ENCODE measurements around the gene DCP1A.

DNA sequence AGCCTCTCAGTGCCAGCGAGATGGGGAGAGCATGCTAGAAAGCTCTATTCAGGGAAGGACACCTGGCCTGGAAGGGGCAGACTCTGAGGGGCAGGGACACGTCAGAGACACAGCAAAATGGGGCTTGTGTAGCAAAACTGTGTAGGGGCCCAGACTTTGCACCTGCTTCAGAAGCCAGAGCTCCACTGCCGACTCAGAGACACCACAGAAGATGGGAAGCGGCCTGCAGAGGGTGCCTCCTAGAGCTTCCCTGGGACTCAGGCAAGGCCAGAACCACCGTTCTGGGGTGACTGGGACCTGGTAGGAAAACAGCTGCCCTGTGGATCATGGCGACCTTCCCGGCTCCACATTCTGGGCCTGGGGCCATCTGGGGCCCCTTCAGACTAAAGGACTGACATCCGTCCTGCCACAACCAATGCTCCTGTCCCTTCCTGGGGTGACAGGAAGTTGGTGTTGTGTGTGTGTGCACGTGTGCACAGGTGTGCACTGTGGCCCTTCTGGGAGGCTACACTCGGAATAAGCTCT lies 74.1 kb downstream of the DCP1A start:
- TF ChIP-seq, protein P1, sequence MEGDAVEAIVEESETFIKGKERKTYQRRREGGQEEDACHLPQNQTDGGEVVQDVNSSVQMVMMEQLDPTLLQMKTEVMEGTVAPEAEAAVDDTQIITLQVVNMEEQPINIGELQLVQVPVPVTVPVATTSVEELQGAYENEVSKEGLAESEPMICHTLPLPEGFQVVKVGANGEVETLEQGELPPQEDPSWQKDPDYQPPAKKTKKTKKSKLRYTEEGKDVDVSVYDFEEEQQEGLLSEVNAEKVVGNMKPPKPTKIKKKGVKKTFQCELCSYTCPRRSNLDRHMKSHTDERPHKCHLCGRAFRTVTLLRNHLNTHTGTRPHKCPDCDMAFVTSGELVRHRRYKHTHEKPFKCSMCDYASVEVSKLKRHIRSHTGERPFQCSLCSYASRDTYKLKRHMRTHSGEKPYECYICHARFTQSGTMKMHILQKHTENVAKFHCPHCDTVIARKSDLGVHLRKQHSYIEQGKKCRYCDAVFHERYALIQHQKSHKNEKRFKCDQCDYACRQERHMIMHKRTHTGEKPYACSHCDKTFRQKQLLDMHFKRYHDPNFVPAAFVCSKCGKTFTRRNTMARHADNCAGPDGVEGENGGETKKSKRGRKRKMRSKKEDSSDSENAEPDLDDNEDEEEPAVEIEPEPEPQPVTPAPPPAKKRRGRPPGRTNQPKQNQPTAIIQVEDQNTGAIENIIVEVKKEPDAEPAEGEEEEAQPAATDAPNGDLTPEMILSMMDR (IDR thresholded peaks at IDR 0.05; ENCODE audit: poor library complexity) = no peak
- TF ChIP-seq EZH2 (IDR thresholded peaks at IDR 0.05; ENCODE audit: borderline replicate concordance) = no peak
